CD4-positive, alpha-beta T cell treated with Interleukin-4 for 1 hour (primary cell): ENCODE results near the gene EPN1.

Experiments
- DNase-seq, 2 donors: peaks; one replicate each; pipeline ENCODE4 v3.0.0-alpha.2; 2020 to 2022

Gene EPN1

GRCh38 chr19:55680339-55681130 is 5.5 kb downstream of the EPN1 start:
- DNase-seq, result no peak

GRCh38 chr19:55681131-55682092 is 6.4 kb downstream of the EPN1 start:
- DNase-seq, result no peak

GRCh38 chr19:55683449-55684261 is 8.6 kb downstream of the EPN1 start:
- DNase-seq, result no peak

- no peak for DNase-seq
Observed at GRCh38 chr19:55684946-55685681, 10.1 kb downstream of the EPN1 start.

GRCh38 chr19:55685776-55686175 is 10.8 kb downstream of the EPN1 start:
- no peak for DNase-seq

GRCh38 chr19:55686311-55687050 is 11.5 kb downstream of the EPN1 start:
- DNase-seq, result no peak

- DNase-seq, result no peak
Observed at GRCh38 chr19:55687281-55688201, 12.5 kb downstream of the EPN1 start.

GRCh38 chr19:55688422-55689218 is 13.6 kb downstream of the EPN1 start:
- no peak for DNase-seq

GRCh38 chr19:55689411-55690108 is 14.5 kb downstream of the EPN1 start:
- no peak for DNase-seq

- no peak for DNase-seq
Observed at GRCh38 chr19:55690109-55690768, 15.2 kb downstream of the EPN1 start.

GRCh38 chr19:55690769-55691545 is 15.9 kb downstream of the EPN1 start:
- DNase-seq, result no peak

GRCh38 chr19:55691561-55692481 is 16.8 kb downstream of the EPN1 start:
- no peak for DNase-seq

- no peak for DNase-seq
Observed at GRCh38 chr19:55692681-55693081, 17.7 kb downstream of the EPN1 start.

- DNase-seq, result no peak
Observed at GRCh38 chr19:55693336-55693974, 18.4 kb downstream of the EPN1 start.

- no peak for DNase-seq
Observed at GRCh38 chr19:55694241-55694655, 19.2 kb downstream of the EPN1 start.
